Osteoblast (primary cell): ENCODE results near the gene TIMM21. TPM values are rescaled to one million over a fixed set of nuclear protein-coding genes. Genes with fewer than 3 reads are reported as not detected.

Experiments used
- DNase-seq: peaks from one replicate; pipeline ENCODE4 v3.0.0; 2011; ENCODE audit warnings: low spot score, mixed read lengths; ENCODE audit not compliant: insufficient read length; ENCODE audit errors: missing footprints
- H2AFZ ChIP-seq: 2 replicates; pipeline ENCODE4 v1.6.0; 2011; ENCODE audit warnings: mild to moderate bottlenecking, low read length
- H3K27ac ChIP-seq: 2 replicates; pipeline ENCODE4 v1.5.1; 2011; ENCODE audit warnings: mild to moderate bottlenecking, low read depth, low read length, moderate library complexity
- H3K27me3 ChIP-seq: 2 replicates; pipeline ENCODE4 v1.6.0; 2012; ENCODE audit warnings: mild to moderate bottlenecking, control low read depth, inconsistent platforms, low read length, moderate library complexity; ENCODE audit not compliant: insufficient read depth
- H3K36me3 ChIP-seq: 2 replicates; pipeline ENCODE4 v1.5.1; 2011; ENCODE audit warnings: mild to moderate bottlenecking, low read length, control low read depth, moderate library complexity; ENCODE audit not compliant: insufficient read depth
- H3K4me1 ChIP-seq: 2 replicates; pipeline ENCODE4 v1.5.1; 2011; ENCODE audit warnings: mild to moderate bottlenecking, low read length, control low read depth, moderate library complexity; ENCODE audit not compliant: insufficient read depth
- H3K4me2 ChIP-seq: 2 replicates; pipeline ENCODE4 v1.6.0; 2011; ENCODE audit warnings: mild to moderate bottlenecking, low read length; ENCODE audit not compliant: insufficient read depth
- H3K4me3 ChIP-seq: fragments of 200-600 bp; sonication (generic); 3 replicates; pipeline ENCODE4 v1.5.1; 2012; ENCODE audit warnings: mild to moderate bottlenecking, low read length, inconsistent platforms; ENCODE audit not compliant: insufficient read depth
- H3K79me2 ChIP-seq: 2 replicates; pipeline ENCODE4 v1.6.0; 2012; ENCODE audit warnings: mild to moderate bottlenecking, low read length, control low read depth, inconsistent platforms; ENCODE audit not compliant: insufficient read depth
- H3K9me3 ChIP-seq: 2 replicates; pipeline ENCODE4 v1.5.1; 2011; ENCODE audit warnings: low read depth, low read length, control low read depth
- H4K20me1 ChIP-seq: 2 replicates; pipeline ENCODE4 v1.6.0; 2012; ENCODE audit warnings: mild to moderate bottlenecking, low read length, control low read depth; ENCODE audit not compliant: insufficient read depth
- total RNA-seq: library from RNA; depleted of rRNA; stranded (reverse); fragments of >200 nt; gene quantifications from 2 replicates; pipeline ENCODE4 v1.2.3, GENCODE V29; 2012
- TF ChIP-seq, protein P1 (sequence below): IDR thresholded peaks from 2 replicates; pipeline ENCODE4 v1.5.1; 2011; ENCODE audit warnings: mild to moderate bottlenecking, low read depth, low read length, moderate library complexity; ENCODE audit errors: extremely low read depth

TIMM21 gene
- total RNA-seq, 1 donor = 15.6 TPM

DNA sequence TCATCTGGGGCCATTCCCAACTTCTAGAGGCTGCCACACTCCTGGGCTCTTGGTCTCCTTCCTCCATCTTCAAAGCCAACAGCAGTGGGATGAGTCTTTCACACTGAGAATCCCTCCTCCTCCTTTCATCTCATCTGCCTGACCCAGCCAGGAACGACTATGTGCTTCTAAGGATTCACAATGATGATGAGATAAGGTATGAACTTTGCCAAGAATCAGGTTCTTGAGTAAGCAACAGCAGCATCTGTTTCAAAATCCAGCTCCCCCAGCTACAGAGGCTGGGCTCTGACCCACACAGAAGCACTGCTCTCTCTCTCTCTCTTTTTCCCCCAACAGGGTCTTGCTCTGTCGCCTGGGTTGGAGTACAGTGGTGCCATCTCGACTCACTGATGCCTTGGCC lies 46.4 kb downstream of the TIMM21 start:
- Histone ChIP-seq H3K9me3 (no peaks in the 10 kb centered on the region), H3K4me2 (no peak overlapping the region), H3K79me2 (no peaks in the 10 kb centered on the region), H3K4me1 (peaks cover 3% of the 10 kb centered on the region), H3K27me3 (peaks cover 11% of the 10 kb centered on the region), H4K20me1 (no peaks in the 10 kb centered on the region), H3K27ac (no peak overlapping the region), H3K4me3 (no peak overlapping the region), H2AFZ (no peak overlapping the region), H3K36me3 (no peaks in the 10 kb centered on the region)
- DNase-seq = no peak
- TF ChIP-seq, protein P1, sequence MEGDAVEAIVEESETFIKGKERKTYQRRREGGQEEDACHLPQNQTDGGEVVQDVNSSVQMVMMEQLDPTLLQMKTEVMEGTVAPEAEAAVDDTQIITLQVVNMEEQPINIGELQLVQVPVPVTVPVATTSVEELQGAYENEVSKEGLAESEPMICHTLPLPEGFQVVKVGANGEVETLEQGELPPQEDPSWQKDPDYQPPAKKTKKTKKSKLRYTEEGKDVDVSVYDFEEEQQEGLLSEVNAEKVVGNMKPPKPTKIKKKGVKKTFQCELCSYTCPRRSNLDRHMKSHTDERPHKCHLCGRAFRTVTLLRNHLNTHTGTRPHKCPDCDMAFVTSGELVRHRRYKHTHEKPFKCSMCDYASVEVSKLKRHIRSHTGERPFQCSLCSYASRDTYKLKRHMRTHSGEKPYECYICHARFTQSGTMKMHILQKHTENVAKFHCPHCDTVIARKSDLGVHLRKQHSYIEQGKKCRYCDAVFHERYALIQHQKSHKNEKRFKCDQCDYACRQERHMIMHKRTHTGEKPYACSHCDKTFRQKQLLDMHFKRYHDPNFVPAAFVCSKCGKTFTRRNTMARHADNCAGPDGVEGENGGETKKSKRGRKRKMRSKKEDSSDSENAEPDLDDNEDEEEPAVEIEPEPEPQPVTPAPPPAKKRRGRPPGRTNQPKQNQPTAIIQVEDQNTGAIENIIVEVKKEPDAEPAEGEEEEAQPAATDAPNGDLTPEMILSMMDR = no peak

DNA sequence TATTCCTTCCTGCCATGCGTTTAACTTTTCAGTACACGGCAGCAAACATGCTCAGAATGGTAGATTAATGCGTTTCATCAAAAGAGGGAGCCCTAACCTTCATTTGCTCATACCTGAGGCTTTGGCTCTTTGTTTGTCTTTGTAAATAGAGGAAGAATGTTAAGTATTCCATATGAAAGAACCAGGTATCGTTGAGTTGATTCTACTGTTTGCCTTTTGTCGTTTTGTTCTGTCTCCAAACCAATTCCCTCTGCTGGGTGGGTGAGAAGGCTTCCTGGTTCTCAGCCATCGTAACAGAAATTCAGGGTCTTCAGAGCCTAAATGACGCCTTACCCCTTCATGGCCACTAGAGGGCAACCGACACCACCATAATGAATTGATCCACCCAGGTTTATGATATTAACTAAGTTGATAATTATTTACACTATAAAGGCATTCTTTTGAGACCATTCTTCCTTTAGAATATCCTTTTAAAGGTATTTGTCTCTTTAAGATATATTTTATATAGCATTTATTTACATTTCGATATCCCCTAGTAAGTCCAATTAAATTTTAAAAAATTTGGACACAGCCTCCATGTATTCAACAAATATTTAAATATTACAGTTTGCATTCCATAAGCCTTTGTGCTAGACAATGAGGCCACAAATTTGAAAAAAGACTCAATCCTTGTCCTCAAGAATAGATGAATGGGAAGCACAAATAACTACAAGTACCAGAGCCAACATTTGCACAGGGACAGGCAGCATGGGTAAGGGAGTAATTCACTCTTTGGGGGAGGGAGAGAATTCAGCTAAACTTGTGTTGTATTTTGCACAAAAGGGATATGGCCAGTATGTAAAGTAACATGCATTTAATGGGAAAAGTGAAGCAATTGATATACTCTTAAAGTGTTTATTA lies 48.1 kb downstream of the TIMM21 start:
- peak overlapping the region; percentile 49 for H3K4me3 ChIP-seq
- no peaks in the 10 kb centered on the region for H4K20me1 ChIP-seq
- peak overlapping the region; percentile 85 for H2AFZ ChIP-seq
- H3K79me2 ChIP-seq = no peaks in the 10 kb centered on the region
- TF ChIP-seq, protein P1 = peak; percentile 84
- no peaks in the 10 kb centered on the region for H3K4me1 ChIP-seq
- H3K36me3 ChIP-seq = no peaks in the 10 kb centered on the region
- peak overlapping the region; percentile 83 for H3K4me2 ChIP-seq
- peak; percentile 93 for DNase-seq
- H3K27me3 ChIP-seq = peaks cover 14% of the 10 kb centered on the region
- H3K9me3 ChIP-seq = no peaks in the 10 kb centered on the region
- no peak overlapping the region for H3K27ac ChIP-seq

DNA sequence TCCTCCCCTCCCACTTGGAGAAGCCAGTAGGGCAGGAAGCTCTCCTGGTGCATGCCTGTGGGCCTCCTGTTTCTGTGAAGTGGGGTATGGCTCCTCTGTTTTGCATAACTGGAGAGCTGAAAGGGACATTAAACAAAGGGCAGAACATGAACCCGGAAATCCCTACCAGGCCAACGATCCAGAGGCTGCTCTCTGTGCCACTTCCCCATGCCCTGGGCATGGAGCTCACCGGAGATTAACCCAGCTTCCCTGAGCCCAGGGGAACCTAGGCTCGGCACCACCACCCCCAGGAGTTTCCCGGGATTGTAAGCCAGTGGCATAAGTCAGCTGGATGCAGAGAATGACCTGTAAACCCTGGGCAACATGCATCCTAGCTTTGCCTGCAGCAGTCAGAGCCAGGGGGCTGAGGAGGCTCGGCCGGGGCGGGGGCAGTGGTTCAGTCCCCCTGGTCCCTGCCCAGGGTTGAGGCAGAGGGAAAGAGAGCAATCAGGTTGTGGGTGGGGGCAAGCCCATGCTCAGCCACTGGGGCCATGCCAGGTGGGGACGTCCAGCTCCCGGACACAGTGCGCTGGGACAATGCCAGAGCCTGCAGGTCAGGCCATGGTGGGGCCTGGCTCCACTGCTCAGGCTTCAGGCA lies 49.5 kb downstream of the TIMM21 start:
- H3K36me3 ChIP-seq = no peaks in the 10 kb centered on the region
- H3K79me2 ChIP-seq = no peaks in the 10 kb centered on the region
- TF ChIP-seq, protein P1 = no peak
- no peak overlapping the region for H2AFZ ChIP-seq
- H3K27me3 ChIP-seq = peaks cover 13% of the 10 kb centered on the region
- no peak overlapping the region for H3K27ac ChIP-seq
- no peaks in the 10 kb centered on the region for H3K9me3 ChIP-seq
- H4K20me1 ChIP-seq = no peaks in the 10 kb centered on the region
- H3K4me1 ChIP-seq = no peaks in the 10 kb centered on the region
- H3K4me3 ChIP-seq = no peak overlapping the region
- no peak for DNase-seq
- no peak overlapping the region for H3K4me2 ChIP-seq

DNA sequence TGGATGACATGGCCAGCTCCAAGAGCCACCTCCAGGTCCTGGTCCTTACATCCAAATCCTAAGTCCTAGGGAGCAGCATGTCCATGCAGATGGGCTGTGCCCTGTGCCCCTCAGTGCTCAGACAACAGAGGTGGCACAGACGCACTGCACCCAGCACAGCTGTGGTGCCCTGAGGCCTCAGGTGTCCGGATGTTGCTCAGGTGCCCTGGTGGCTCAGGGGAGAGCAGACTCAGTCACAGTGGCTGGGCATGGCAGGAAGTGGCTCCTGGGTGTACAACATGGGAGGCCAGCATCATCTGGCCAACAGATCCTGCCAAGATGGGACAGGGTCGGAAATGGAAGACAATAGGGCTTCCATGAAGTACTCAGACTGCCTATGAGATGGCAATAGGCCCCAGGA lies 50.1 kb downstream of the TIMM21 start:
- no peak overlapping the region for H3K27ac ChIP-seq
- no peaks in the 10 kb centered on the region for H3K79me2 ChIP-seq
- H3K4me3 ChIP-seq = no peak overlapping the region
- H3K27me3 ChIP-seq = peaks cover 10% of the 10 kb centered on the region
- TF ChIP-seq, protein P1 = no peak
- H3K9me3 ChIP-seq = no peaks in the 10 kb centered on the region
- no peak for DNase-seq
- no peak overlapping the region for H2AFZ ChIP-seq
- H3K4me1 ChIP-seq = no peaks in the 10 kb centered on the region
- H4K20me1 ChIP-seq = no peaks in the 10 kb centered on the region
- no peaks in the 10 kb centered on the region for H3K36me3 ChIP-seq
- no peak overlapping the region for H3K4me2 ChIP-seq
